GM23338 (cell line): Measurements from ENCODE around the gene CDK10.

Source experiments
- CREB1 ChIP-seq: fragments of 250-450 bp; sonication (Bioruptor Pico); IDR thresholded peaks from 2 replicates; pipeline ENCODE4 v1.5.0; 2020; ENCODE audit warnings: low read depth, mild to moderate bottlenecking, moderate library complexity
- EZH2 ChIP-seq: fragments of 200-600 bp; sonication (generic); IDR thresholded peaks from one replicate; pipeline ENCODE4 v1.8.0; 2017; ENCODE audit warnings: antibody characterized with exemption, mild to moderate bottlenecking, low read depth; ENCODE audit not compliant: unreplicated experiment
- EZH2phosphoT487 ChIP-seq: fragments of 200-600 bp; sonication (generic); IDR thresholded peaks from one replicate; pipeline ENCODE4 v1.8.1; 2018; ENCODE audit warnings: antibody characterized with exemption; ENCODE audit not compliant: unreplicated experiment
- NANOG ChIP-seq: IDR thresholded peaks from 2 replicates; pipeline ENCODE4 v1.6.1; 2016; ENCODE audit warnings: antibody characterized with exemption, borderline replicate concordance
- POLR2AphosphoS5 ChIP-seq: IDR thresholded peaks from 2 replicates; pipeline ENCODE4 v1.6.1; 2016; ENCODE audit warnings: antibody characterized with exemption, low read depth
- STAT1 ChIP-seq: IDR thresholded peaks from one replicate; pipeline ENCODE4 v1.6.1; 2016; ENCODE audit warnings: antibody characterized with exemption; ENCODE audit not compliant: unreplicated experiment
- ZNF114 ChIP-seq: fragments of 250-450 bp; sonication (Bioruptor Pico); IDR thresholded peaks from 2 replicates; pipeline ENCODE4 v1.5.0; 2020; ENCODE audit warnings: mild to moderate bottlenecking, moderate library complexity
- ZNF331 ChIP-seq: fragments of 250-450 bp; sonication (Bioruptor Pico); IDR thresholded peaks from 2 replicates; pipeline ENCODE4 v1.5.0; 2020; ENCODE audit warnings: low read depth, mild to moderate bottlenecking, moderate library complexity
- TF ChIP-seq, protein P1 (sequence below), 2 experiments: fragments of 200-600 bp in 1 of 2; sonication (generic) in 1 of 2; conservative IDR thresholded peaks; 2 replicates each; pipeline versions ENCODE4 v1.5.1 to v1.6.1; 2016 to 2017; ENCODE audit warnings: antibody characterized with exemption in 2 of 2, low read depth in 2 of 2, mild to moderate bottlenecking in 2 of 2, moderate library complexity in 1 of 2
- TF ChIP-seq, protein P2 (sequence below): fragments of 250-450 bp; sonication (Bioruptor Pico); IDR thresholded peaks from 2 replicates; pipeline ENCODE4 v1.5.0; 2020; ENCODE audit warnings: mild to moderate bottlenecking, moderate library complexity
- TF ChIP-seq, protein P3 (sequence below): IDR thresholded peaks from one replicate; pipeline ENCODE4 v1.6.1; 2018; ENCODE audit warnings: antibody characterized with exemption; ENCODE audit not compliant: unreplicated experiment

DNA sequence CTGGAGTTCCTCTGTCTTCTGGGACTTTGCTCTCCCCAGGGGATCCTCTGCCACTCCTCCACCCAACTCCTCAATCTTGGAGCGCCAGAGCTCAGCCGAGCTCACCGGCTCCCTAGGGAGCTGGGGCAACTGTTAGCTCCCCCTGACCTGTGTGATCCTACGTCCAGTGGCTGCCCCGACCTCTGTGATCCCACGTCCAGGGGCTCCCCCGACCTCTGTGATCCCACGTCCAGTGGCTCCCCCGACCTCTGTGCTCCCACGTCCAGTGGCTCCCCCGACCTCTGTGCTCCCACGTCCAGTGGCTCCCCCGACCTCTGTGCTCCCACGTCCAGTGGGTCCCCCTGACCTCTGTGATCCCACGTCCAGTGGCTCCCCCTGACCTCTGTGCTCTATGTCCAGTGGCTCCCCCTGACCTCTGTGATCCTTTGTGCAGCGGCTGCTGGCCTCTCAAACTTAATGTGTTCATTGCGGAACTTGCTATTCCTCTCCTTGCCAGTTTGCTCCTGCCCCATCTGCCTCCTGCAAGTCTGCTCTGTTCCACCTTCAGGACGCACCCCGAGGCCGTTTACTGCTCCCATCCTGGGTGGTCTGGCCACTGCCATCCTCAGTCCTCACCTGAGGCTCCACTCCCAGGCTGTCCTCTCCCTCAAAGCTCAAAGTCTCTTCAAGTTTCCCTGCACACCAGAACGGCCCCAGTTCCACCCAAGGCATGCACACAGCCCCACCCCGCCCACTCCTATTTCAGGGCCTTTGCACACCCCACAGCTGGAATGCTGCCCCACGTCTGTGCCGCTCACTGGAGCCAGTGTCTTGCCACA is 31.4 kb downstream of the CDK10 start:
- TF ChIP-seq, protein P1, sequence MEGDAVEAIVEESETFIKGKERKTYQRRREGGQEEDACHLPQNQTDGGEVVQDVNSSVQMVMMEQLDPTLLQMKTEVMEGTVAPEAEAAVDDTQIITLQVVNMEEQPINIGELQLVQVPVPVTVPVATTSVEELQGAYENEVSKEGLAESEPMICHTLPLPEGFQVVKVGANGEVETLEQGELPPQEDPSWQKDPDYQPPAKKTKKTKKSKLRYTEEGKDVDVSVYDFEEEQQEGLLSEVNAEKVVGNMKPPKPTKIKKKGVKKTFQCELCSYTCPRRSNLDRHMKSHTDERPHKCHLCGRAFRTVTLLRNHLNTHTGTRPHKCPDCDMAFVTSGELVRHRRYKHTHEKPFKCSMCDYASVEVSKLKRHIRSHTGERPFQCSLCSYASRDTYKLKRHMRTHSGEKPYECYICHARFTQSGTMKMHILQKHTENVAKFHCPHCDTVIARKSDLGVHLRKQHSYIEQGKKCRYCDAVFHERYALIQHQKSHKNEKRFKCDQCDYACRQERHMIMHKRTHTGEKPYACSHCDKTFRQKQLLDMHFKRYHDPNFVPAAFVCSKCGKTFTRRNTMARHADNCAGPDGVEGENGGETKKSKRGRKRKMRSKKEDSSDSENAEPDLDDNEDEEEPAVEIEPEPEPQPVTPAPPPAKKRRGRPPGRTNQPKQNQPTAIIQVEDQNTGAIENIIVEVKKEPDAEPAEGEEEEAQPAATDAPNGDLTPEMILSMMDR (conservative IDR thresholded peaks at IDR 0.05; ENCODE audit: low read depth in 2 of 2), result no peak
- TF ChIP-seq, protein P2, sequence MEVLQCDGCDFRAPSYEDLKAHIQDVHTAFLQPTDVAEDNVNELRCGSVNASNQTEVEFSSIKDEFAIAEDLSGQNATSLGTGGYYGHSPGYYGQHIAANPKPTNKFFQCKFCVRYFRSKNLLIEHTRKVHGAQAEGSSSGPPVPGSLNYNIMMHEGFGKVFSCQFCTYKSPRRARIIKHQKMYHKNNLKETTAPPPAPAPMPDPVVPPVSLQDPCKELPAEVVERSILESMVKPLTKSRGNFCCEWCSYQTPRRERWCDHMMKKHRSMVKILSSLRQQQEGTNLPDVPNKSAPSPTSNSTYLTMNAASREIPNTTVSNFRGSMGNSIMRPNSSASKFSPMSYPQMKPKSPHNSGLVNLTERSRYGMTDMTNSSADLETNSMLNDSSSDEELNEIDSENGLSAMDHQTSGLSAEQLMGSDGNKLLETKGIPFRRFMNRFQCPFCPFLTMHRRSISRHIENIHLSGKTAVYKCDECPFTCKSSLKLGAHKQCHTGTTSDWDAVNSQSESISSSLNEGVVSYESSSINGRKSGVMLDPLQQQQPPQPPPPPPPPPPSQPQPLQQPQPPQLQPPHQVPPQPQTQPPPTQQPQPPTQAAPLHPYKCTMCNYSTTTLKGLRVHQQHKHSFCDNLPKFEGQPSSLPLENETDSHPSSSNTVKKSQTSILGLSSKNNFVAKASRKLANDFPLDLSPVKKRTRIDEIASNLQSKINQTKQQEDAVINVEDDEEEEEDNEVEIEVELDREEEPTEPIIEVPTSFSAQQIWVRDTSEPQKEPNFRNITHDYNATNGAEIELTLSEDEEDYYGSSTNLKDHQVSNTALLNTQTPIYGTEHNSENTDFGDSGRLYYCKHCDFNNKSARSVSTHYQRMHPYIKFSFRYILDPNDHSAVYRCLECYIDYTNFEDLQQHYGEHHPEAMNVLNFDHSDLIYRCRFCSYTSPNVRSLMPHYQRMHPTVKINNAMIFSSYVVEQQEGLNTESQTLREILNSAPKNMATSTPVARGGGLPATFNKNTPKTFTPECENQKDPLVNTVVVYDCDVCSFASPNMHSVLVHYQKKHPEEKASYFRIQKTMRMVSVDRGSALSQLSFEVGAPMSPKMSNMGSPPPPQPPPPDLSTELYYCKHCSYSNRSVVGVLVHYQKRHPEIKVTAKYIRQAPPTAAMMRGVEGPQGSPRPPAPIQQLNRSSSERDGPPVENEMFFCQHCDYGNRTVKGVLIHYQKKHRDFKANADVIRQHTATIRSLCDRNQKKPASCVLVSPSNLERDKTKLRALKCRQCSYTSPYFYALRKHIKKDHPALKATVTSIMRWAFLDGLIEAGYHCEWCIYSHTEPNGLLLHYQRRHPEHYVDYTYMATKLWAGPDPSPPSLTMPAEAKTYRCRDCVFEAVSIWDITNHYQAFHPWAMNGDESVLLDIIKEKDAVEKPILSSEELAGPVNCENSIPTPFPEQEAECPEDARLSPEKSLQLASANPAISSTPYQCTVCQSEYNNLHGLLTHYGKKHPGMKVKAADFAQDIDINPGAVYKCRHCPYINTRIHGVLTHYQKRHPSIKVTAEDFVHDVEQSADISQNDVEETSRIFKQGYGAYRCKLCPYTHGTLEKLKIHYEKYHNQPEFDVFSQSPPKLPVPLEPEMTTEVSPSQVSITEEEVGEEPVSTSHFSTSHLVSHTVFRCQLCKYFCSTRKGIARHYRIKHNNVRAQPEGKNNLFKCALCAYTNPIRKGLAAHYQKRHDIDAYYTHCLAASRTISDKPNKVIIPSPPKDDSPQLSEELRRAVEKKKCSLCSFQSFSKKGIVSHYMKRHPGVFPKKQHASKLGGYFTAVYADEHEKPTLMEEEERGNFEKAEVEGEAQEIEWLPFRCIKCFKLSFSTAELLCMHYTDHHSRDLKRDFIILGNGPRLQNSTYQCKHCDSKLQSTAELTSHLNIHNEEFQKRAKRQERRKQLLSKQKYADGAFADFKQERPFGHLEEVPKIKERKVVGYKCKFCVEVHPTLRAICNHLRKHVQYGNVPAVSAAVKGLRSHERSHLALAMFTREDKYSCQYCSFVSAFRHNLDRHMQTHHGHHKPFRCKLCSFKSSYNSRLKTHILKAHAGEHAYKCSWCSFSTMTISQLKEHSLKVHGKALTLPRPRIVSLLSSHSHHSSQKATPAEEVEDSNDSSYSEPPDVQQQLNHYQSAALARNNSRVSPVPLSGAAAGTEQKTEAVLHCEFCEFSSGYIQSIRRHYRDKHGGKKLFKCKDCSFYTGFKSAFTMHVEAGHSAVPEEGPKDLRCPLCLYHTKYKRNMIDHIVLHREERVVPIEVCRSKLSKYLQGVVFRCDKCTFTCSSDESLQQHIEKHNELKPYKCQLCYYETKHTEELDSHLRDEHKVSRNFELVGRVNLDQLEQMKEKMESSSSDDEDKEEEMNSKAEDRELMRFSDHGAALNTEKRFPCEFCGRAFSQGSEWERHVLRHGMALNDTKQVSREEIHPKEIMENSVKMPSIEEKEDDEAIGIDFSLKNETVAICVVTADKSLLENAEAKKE (CRISPR knock-in tag), result no peak
- no peak for TF ChIP-seq POLR2AphosphoS5
- no peak for TF ChIP-seq EZH2phosphoT487
- no peak for TF ChIP-seq STAT1
- TF ChIP-seq, protein P3, sequence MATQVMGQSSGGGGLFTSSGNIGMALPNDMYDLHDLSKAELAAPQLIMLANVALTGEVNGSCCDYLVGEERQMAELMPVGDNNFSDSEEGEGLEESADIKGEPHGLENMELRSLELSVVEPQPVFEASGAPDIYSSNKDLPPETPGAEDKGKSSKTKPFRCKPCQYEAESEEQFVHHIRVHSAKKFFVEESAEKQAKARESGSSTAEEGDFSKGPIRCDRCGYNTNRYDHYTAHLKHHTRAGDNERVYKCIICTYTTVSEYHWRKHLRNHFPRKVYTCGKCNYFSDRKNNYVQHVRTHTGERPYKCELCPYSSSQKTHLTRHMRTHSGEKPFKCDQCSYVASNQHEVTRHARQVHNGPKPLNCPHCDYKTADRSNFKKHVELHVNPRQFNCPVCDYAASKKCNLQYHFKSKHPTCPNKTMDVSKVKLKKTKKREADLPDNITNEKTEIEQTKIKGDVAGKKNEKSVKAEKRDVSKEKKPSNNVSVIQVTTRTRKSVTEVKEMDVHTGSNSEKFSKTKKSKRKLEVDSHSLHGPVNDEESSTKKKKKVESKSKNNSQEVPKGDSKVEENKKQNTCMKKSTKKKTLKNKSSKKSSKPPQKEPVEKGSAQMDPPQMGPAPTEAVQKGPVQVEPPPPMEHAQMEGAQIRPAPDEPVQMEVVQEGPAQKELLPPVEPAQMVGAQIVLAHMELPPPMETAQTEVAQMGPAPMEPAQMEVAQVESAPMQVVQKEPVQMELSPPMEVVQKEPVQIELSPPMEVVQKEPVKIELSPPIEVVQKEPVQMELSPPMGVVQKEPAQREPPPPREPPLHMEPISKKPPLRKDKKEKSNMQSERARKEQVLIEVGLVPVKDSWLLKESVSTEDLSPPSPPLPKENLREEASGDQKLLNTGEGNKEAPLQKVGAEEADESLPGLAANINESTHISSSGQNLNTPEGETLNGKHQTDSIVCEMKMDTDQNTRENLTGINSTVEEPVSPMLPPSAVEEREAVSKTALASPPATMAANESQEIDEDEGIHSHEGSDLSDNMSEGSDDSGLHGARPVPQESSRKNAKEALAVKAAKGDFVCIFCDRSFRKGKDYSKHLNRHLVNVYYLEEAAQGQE, result no peak
- no peak for TF ChIP-seq EZH2
- TF ChIP-seq NANOG, result no peak
- no peak for TF ChIP-seq ZNF114
- no peak for TF ChIP-seq CREB1 (CRISPR knock-in tag)
- TF ChIP-seq ZNF331 (CRISPR knock-in tag), result no peak
